Keratinocyte (primary cell): ENCODE results near the gene GALR3.

Experiments used
- CTCF ChIP-seq, 3 experiments: IDR thresholded peaks in 1 of 3; conservative IDR thresholded peaks in 1 of 3; optimal IDR thresholded peaks in 1 of 3; 2 replicates in 2 of 3; 3 replicates in 1 of 3; pipeline versions ENCODE3 to v1.5.1; 2011; ENCODE audit warnings: low read length in 3 of 3, mild to moderate bottlenecking in 3 of 3, moderate library complexity in 2 of 3, control low read depth in 1 of 3, inconsistent platforms in 1 of 3; ENCODE audit not compliant: insufficient read depth in 2 of 3; ENCODE audit errors: extremely low read depth in 1 of 3
- EZH2 ChIP-seq: IDR thresholded peaks from one replicate; pipeline ENCODE4 v1.6.1; 2012; ENCODE audit warnings: inconsistent platforms, mild to moderate bottlenecking, low read length, moderate library complexity

GRCh38 chr22:37775785-37776638, 47.2 kb upstream of the GALR3 start:
- TF ChIP-seq CTCF (optimal IDR thresholded peaks at IDR 0.05 in 1 of 3, IDR thresholded peaks at IDR 0.05 in 1 of 3, conservative IDR thresholded peaks at IDR 0.05 in 1 of 3; ENCODE audit: extremely low read depth in 1 of 3, insufficient read depth in 2 of 3, low read length in 3 of 3): no peak
- TF ChIP-seq EZH2: no peak
